ENCODE measurements around the gene ATRNL1.

ATRNL1 gene

DNA sequence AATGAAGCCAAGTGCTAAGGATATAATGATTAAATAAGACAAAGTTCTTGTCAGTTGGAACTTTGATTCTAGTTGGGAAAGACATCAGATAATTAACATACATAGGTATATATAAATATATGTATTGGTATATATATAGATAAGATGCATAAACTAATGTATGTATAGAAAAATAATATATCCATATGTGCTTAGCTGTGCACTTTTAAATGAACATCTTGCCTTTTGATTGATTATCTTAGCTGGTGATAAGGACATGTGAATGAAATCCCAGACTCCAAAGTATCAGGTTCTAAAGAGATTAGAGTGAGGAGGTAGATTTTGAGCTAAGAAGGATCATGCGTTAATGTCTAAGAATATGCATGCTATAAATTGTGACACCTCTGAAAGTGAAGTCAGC is 822.3 kb downstream of the ATRNL1 start:
- no peak for DNase-seq

GRCh38 chr10:115918812-115919211 is 825.6 kb downstream of the ATRNL1 start:
- no peak for DNase-seq

- no peak for DNase-seq
These were observed 828.6 kb downstream of the ATRNL1 start for GRCh38 chr10:115921795-115922194.

GRCh38 chr10:115931309-115931708 is 838.1 kb downstream of the ATRNL1 start:
- DNase-seq, result no peak

DNA sequence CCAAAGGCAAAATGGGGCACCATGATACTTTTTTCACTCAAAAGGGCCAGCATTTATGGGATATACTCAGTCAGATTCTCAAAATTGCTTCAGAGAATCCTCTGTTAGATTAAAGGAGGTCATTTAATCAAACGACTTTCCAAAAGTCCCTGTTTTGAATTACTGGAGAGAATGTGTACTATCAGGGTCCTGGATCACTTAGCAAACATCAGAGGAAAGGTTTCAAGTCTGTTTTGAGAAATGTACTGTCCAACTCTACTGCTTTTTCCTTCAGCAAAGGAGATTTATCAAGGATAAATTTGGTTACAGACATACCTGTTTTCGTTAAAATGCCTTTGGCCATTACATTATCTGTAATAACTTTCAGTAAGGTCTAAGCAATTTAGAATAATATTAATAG is 838.9 kb downstream of the ATRNL1 start:
- no peak for DNase-seq

- DNase-seq, result no peak
These were observed 839.9 kb downstream of the ATRNL1 start for GRCh38 chr10:115933098-115933497.

- no peak for DNase-seq
These were observed 842.6 kb downstream of the ATRNL1 start for GRCh38 chr10:115935731-115936130.

DNA sequence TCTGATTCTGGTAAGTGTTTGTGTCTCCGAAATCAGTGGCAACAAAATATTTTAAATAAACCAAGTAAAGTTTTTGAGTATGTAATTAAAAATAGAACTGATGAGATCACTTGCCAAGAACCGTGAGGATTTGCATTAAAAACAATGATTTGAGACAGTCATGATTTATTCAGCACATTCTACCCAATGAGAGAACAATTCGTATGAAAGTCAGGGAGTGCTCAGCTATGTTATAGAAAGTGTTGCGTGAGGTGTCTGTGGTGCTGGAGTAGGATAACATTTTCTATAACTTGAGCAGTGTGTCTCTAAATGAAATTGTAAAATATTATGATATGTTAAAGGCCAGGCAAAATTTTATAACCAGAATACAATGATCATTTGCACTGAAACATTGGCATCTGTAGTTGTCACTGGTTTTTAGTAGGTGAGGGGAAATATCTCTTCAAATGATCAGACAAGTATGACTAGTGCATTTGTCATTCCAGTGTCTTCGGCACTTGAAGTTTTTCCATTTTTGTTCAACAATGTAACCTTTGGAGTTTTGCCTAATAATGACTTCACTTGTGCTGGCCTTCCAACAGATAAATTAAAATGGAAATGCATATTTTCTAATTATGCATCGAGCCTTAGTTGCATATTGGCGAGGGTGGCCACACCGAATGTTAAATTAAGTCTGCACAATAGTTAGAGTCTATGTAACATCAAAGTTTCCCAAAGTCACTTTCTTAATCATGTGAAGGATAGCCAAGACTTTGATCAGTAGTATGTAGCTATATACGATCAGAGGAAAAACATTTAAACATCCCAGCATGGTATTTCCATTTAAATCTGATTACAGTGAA is 844.0 kb downstream of the ATRNL1 start:
- no peak for DNase-seq

DNA sequence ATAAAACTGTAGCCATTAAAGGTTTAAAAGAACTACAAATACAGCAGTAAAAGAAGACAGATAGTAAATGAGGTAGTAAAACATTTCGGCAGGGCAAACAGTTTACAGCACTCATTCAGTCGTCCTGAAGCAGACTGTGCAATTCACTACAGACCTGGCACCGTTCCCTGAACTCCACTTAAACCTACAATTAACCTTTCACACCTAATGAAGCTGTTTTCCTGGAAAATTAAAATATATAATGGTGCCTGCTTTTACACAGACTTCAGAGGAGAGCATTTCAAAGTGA is 844.5 kb downstream of the ATRNL1 start:
- no peak for DNase-seq

DNA sequence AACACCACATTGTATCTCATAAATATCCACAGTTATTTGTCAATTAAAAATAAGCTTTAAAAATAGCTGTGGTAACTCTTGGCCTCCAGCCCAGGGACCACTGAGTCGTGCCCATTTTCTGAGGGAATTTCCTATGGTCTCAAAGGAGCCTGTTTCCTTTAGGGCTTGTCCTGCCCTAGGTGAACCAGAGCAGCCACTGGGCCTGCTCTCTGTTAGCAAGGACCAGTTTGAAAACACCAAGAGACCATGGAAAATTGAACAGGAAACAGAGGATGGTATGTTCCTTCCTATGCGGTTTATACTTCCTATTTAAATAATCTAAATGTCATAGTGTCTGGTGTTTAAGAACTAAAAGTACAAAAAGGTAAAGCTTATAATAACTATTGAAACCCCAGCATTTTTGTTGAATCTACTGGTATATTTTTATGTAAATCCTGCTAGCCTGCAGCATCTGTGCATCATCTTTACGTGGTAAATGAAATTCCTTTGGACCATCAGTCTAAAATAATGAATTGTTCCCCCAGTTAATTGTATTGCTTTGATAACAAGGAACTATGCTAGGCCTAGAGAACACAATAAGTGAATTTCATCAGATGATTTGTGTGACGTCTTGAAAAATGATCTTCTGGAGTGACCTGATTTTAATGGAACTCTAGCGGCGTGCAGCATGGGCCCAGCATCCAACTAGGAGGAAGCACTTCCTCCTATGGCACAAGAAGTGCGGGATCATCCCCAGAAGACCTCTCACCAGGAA is 846.1 kb downstream of the ATRNL1 start:
- no peak for DNase-seq

DNA sequence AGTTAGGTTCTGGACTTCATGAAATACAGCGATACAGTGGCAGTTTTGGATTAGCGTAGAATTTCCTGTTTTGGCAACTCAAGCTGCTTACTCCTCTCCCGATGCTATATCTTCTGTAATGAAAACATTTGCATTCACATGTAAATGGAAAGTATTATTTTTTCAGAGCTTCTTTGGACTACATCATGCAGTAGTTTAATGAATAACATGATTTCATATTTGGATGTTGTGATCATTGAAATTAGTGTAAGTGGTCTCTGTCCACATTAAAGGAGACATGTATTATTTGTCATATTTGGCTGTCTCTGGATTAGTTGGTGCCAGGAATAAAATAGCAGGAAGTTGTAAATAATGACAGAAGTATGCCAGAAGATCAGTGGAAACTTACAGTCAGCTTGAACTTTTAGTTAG is 848.2 kb downstream of the ATRNL1 start:
- no peak for DNase-seq

- no peak for DNase-seq
These were observed 848.9 kb downstream of the ATRNL1 start for GRCh38 chr10:115942101-115942500.

DNA sequence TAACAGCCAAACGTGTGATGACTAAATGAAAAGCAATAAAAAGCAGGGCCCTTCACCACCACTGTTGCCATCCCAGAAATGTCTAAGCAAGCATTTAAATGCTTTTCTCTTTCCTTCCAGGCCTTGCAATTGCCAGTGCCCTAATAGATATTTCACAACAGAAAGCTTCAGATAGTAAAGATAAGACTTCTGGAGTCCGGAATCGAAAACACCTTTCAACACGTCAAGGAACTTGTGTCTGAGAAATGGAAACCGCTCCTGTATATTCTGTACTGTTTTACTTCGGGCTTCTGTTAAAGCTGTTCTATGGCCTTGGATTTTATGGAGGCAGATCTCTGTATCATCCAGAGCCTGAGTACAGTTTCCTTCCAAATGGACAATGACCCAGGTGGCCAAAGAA is 851.4 kb downstream of the ATRNL1 start:
- no peak for DNase-seq

DNA sequence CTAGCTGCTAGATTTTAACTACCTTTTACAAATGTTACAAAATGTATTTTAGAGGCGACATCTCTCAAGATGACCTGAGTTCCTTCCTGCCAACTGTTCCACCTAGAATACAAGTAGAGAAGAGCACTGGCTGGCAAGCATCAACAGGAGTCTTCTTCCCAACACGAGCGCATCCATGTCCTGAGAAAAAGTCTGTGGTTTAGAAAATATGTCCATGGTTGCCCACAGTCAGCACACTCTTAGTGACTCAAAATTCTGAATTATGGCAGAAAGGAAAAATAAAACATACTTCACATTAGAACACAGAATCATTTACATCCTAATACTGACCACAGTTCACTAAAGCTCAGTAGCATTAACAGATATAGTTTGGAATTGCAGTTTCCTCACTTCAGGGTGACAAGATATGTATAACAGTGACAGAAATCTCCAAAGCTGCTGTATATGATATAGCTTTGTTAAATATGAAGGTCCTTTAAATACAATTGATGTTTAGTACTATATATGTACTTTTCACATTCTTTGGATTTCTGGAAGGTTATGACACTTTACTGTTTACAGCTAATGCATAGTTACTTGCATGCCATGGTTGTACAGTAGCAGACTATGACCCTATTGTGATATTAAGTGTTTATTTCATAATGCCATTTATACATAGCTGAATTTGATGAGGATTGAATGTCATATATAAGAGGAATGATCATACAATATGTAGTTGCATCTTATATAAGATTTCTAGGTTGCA is 852.7 kb downstream of the ATRNL1 start:
- no peak for DNase-seq

GRCh38 chr10:115947104-115947503 is 853.9 kb downstream of the ATRNL1 start:
- DNase-seq, result no peak

DNA sequence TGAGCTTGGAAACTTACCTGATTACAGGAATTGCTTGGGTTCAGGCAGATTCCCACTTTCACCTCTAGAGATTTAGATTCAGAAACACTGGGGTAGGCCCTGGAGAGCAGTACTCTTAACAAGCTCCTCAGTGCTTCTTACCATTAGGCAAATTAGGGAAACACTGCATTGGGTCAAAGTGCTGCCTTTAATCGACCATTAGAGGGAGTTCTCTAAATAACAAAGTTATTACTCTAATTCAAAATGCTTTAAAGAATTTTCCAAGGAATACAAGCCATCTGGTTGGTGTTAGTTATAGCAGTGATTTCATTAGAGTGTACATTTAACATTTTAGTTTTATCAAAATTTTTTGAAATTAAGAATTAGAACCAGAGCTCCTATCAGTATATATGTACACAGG is 855.3 kb downstream of the ATRNL1 start:
- DNase-seq, result no peak

- DNase-seq, result no peak
These were observed 856.2 kb downstream of the ATRNL1 start for GRCh38 chr10:115949282-115949844.

DNA sequence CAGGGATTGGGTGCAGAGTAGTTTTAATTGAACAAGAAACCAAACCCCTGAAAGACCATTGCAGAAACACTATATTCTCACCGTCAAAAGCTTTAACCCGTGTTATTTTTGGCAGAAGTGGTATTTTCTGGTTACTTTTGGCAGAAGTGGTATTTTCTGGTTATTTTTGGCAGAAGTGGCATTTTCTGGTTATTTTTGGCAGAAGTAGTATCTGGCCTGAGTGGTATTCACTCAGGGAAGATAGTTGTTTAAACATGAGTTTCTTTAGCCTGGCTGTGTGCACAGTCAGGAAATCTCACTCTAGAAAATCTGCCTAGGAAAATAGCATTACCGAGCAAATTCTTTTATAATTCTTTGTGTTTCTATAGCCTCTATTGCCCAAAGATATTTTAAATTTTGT is 857.2 kb downstream of the ATRNL1 start:
- no peak for DNase-seq

DNA sequence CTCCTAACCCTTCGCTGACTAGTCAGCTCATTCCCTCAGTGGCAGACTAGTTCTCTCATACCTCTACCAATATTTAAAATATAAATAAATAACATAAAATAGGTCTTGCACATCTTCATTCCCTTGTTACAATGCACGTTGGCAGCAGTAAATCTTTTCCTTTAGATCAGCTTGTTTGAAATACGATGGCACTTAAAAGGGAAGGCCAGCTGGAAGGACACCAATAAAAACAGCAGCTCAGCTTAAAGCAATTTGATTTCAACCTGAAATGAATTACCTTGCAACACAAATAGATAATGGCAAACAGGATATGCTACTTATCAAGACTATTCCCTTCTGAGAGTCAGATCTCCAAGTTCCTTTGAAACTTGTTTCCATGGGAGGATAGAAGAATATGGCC is 858.1 kb downstream of the ATRNL1 start:
- DNase-seq, result no peak

- DNase-seq, result no peak
These were observed 860.1 kb downstream of the ATRNL1 start for GRCh38 chr10:115953281-115953680.

GRCh38 chr10:115953968-115954367 is 860.8 kb downstream of the ATRNL1 start:
- no peak for DNase-seq

DNA sequence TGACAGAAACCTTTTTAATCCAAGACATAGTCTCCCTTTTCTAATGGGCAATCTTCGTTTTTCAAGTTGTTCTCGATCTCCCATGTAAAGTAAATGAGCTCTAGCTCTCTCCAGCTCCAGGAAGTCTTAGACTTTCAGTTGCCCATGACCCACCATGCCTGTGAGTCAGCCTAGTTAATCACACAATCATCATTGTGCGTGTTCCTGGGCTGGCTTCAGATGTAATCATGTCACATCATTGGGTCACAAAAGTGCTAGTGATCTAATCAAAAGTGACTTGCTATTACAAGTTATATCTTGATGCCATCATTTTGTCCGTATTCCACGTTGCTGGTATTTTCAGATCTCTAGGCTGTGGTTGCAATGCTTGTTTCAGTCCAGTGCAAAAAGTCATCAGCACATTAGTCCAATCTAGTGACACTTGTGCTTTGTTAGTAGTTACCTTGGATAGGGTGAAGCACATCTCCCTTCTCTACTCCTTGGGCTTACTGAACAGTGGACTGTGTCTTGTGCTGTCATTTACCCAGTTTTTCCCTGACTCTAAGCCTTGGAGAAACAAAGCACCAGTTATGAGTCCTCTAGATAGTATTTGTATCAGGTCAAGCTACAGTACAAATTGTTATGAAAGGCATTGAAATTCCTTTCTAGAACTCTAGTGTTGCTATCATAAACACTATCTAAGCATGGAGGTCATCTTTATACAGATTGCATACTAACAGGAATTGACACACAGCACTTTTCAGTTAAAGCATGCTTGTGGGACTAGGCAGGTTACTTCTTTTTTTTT is 863.3 kb downstream of the ATRNL1 start:
- no peak for DNase-seq

DNA sequence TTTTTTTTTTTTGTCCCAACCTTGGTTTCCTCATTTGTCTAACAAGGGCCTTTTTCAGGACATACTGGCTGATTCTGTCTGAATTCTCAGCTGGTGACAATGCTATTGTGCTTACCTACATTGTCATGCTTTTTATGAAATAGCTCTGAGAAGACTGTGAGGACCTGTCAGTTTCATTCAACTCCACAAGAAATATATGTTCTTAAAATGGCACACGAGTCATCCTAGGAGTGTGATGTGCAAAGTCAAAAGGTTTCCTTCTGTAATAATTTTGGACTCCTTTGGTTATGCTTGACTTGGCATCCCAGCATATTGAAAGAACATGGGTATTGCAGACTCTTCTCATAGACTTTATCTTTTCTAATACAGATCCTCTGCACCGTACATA is 863.8 kb downstream of the ATRNL1 start:
- no peak for DNase-seq

Data from T-helper 2 cell (primary cell).